Hepatocyte (in vitro differentiated cells): ENCODE data around the gene HDHD5.

Experiments
- EZH2 ChIP-seq: fragments of 200-600 bp; sonication (generic); IDR thresholded peaks from 2 replicates; pipeline ENCODE4 v1.6.1; 2016; ENCODE audit warnings: antibody characterized with exemption, mild to moderate bottlenecking, borderline replicate concordance
- EZH2phosphoT487 ChIP-seq: fragments of 200-600 bp; sonication (generic); IDR thresholded peaks from one replicate; pipeline ENCODE4 v1.6.1; 2018; ENCODE audit warnings: antibody characterized with exemption, mild to moderate bottlenecking, low read depth, moderate library complexity; ENCODE audit not compliant: unreplicated experiment, severe bottlenecking
- TF ChIP-seq, protein P1 (sequence below): fragments of 200-600 bp; sonication (generic); IDR thresholded peaks from 2 replicates; pipeline ENCODE4 v1.5.1; 2016; ENCODE audit warnings: antibody characterized with exemption, mild to moderate bottlenecking; ENCODE audit not compliant: poor library complexity

DNA sequence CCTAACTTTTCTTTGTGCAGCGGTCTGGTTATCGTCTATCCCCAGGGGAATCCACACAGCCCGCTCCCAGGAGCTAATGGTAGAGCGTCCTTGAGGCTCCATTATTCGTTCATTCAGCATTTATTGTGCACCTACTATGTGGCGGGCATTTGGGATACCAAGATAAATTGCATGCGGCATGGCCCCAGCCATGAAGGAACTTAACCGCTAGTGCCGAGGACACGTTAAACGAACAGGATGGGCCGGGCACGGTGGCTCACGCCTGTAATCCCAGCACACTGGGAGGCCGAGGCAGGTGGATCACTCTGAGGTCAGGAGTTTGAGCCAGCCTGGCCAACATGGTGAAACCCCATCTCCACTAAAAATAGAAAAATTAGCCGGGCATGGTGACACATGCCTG is 49.1 kb downstream of the HDHD5 start:
- TF ChIP-seq EZH2: no peak
- TF ChIP-seq, protein P1, sequence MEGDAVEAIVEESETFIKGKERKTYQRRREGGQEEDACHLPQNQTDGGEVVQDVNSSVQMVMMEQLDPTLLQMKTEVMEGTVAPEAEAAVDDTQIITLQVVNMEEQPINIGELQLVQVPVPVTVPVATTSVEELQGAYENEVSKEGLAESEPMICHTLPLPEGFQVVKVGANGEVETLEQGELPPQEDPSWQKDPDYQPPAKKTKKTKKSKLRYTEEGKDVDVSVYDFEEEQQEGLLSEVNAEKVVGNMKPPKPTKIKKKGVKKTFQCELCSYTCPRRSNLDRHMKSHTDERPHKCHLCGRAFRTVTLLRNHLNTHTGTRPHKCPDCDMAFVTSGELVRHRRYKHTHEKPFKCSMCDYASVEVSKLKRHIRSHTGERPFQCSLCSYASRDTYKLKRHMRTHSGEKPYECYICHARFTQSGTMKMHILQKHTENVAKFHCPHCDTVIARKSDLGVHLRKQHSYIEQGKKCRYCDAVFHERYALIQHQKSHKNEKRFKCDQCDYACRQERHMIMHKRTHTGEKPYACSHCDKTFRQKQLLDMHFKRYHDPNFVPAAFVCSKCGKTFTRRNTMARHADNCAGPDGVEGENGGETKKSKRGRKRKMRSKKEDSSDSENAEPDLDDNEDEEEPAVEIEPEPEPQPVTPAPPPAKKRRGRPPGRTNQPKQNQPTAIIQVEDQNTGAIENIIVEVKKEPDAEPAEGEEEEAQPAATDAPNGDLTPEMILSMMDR: no peak
- TF ChIP-seq EZH2phosphoT487: no peak
